Medulla oblongata (tissue), 1 donor: ENCODE results near the gene MTMR12.

Source experiments
- DNase-seq: peaks from one replicate; pipeline ENCODE4 v3.0.0-alpha.2; 2015; ENCODE audit errors: extremely low spot score

Gene MTMR12

GRCh38 chr5:32312595-32313332 is at the start of gene MTMR12:
MTMR12 (minus strand) TSS chr5:32312939; CDS start chr5:32312838, 101 bp downstream.
- peak; percentile 100 for DNase-seq

- DNase-seq: no peak
These were observed 49.8 kb upstream of the MTMR12 start for GRCh38 chr5:32362527-32362926.

GRCh38 chr5:32360906-32361305 is 48.2 kb upstream of the MTMR12 start:
- DNase-seq: no peak

GRCh38 chr5:32358611-32359010 is 45.9 kb upstream of the MTMR12 start:
- DNase-seq: no peak

GRCh38 chr5:32357658-32358057 is 44.9 kb upstream of the MTMR12 start:
- DNase-seq: no peak

- peak; percentile 28 for DNase-seq
These were observed 42.9 kb upstream of the MTMR12 start for GRCh38 chr5:32355686-32356085.

- DNase-seq: no peak
These were observed 40.7 kb upstream of the MTMR12 start for GRCh38 chr5:32353420-32353819.

GRCh38 chr5:32352685-32353084 is 39.9 kb upstream of the MTMR12 start:
- no peak for DNase-seq

- DNase-seq: no peak
These were observed 34.1 kb upstream of the MTMR12 start for GRCh38 chr5:32346869-32347268.

- no peak for DNase-seq
These were observed 30.4 kb upstream of the MTMR12 start for GRCh38 chr5:32343058-32343672.

- no peak for DNase-seq
These were observed 29.9 kb upstream of the MTMR12 start for GRCh38 chr5:32342656-32343055.

GRCh38 chr5:32339878-32340277 is 27.1 kb upstream of the MTMR12 start:
- no peak for DNase-seq

- no peak for DNase-seq
These were observed 26.5 kb upstream of the MTMR12 start for GRCh38 chr5:32339198-32339597.

GRCh38 chr5:32332966-32333365 is 20.2 kb upstream of the MTMR12 start:
- DNase-seq: no peak

- no peak for DNase-seq
These were observed 19.6 kb upstream of the MTMR12 start for GRCh38 chr5:32332361-32332760.

- no peak for DNase-seq
These were observed 19.2 kb upstream of the MTMR12 start for GRCh38 chr5:32331935-32332274.

GRCh38 chr5:32331217-32331934 is 18.6 kb upstream of the MTMR12 start:
- DNase-seq: no peak

GRCh38 chr5:32330126-32330971 is 17.6 kb upstream of the MTMR12 start:
- DNase-seq: no peak

GRCh38 chr5:32329395-32329834 is 16.7 kb upstream of the MTMR12 start:
- peak; percentile 77 for DNase-seq

GRCh38 chr5:32326216-32326772 is 13.6 kb upstream of the MTMR12 start:
- DNase-seq: no peak

- DNase-seq: no peak
These were observed 12.9 kb upstream of the MTMR12 start for GRCh38 chr5:32325616-32326015.

- no peak for DNase-seq
These were observed 12.3 kb upstream of the MTMR12 start for GRCh38 chr5:32325062-32325461.
